H9 (cell line): ENCODE data around the gene DEUP1. TPM values are rescaled to one million over a fixed set of nuclear protein-coding genes. Genes with fewer than 3 reads are reported as not detected.

Experiments used
- DNase-seq: peaks from one replicate; pipeline ENCODE4 v3.0.0-alpha.2; 2017
- H2AFZ ChIP-seq: one replicate; pipeline ENCODE4 v1.6.1; 2013; ENCODE audit warnings: mild to moderate bottlenecking, low read length, control low read depth, moderate library complexity
- H2AK5ac ChIP-seq: 2 replicates; pipeline ENCODE4 v1.6.1; 2013; ENCODE audit warnings: low read length, control low read depth, mixed read lengths; ENCODE audit not compliant: insufficient read length
- H2BK120ac ChIP-seq: one replicate; pipeline ENCODE4 v1.6.1; 2013; ENCODE audit warnings: low read depth, mild to moderate bottlenecking, low read length, control low read depth, inconsistent platforms; ENCODE audit not compliant: poor library complexity, severe bottlenecking
- H2BK12ac ChIP-seq: 2 replicates; pipeline ENCODE4 v1.6.1; 2013; ENCODE audit warnings: low read length, control low read depth, mixed read lengths, low read depth; ENCODE audit not compliant: insufficient read length
- H2BK15ac ChIP-seq: 2 replicates; pipeline ENCODE4 v1.6.1; 2013; ENCODE audit warnings: low read depth, low read length, control low read depth
- H2BK20ac ChIP-seq: one replicate; pipeline ENCODE4 v1.6.1; 2013; ENCODE audit warnings: low read depth, mild to moderate bottlenecking, low read length, control low read depth, inconsistent platforms; ENCODE audit not compliant: poor library complexity, severe bottlenecking
- H2BK5ac ChIP-seq: 2 replicates; pipeline ENCODE4 v1.6.1; 2013; ENCODE audit warnings: low read length, control low read depth, mixed read lengths; ENCODE audit not compliant: insufficient read length
- H3K14ac ChIP-seq: 2 replicates; pipeline ENCODE4 v1.6.1; 2013; ENCODE audit warnings: low read length, control low read depth; ENCODE audit not compliant: insufficient read depth
- H3K18ac ChIP-seq: 2 replicates; pipeline ENCODE4 v1.6.1; 2013; ENCODE audit warnings: low read depth, mild to moderate bottlenecking, mixed read lengths, low read length, control low read depth; ENCODE audit not compliant: insufficient read length
- H3K23ac ChIP-seq: 2 replicates; pipeline ENCODE4 v1.6.1; 2013; ENCODE audit warnings: low read length, control low read depth, mixed read lengths, low read depth; ENCODE audit not compliant: insufficient read length
- H3K23me2 ChIP-seq: 2 replicates; pipeline ENCODE4 v1.6.1; 2013; ENCODE audit warnings: low read depth, mild to moderate bottlenecking, mixed read lengths, low read length, control low read depth; ENCODE audit not compliant: insufficient read length, poor library complexity, severe bottlenecking
- H3K27ac ChIP-seq: 2 replicates; pipeline ENCODE4 v1.5.1; 2013; ENCODE audit warnings: low read length, control low read depth, mixed read lengths, low read depth; ENCODE audit not compliant: insufficient read length
- H3K27me3 ChIP-seq: 2 replicates; pipeline ENCODE4 v1.6.1; 2013; ENCODE audit warnings: low read length, control low read depth, inconsistent platforms; ENCODE audit not compliant: insufficient read depth
- H3K4ac ChIP-seq: 2 replicates; pipeline ENCODE4 v1.6.1; 2013; ENCODE audit warnings: low read depth, mild to moderate bottlenecking, control low read depth, inconsistent platforms, low read length, moderate library complexity
- H3K4me1 ChIP-seq: 2 replicates; pipeline ENCODE4 v1.6.1; 2013; ENCODE audit warnings: low read length, control low read depth, inconsistent platforms; ENCODE audit not compliant: insufficient read depth
- H3K4me2 ChIP-seq: 2 replicates; pipeline ENCODE4 v1.6.1; 2013; ENCODE audit warnings: low read length, control low read depth, mixed read lengths; ENCODE audit not compliant: insufficient read length, insufficient read depth
- H3K56ac ChIP-seq: 2 replicates; pipeline ENCODE4 v1.6.1; 2013; ENCODE audit warnings: low read depth, mild to moderate bottlenecking, mixed read lengths, low read length, control low read depth; ENCODE audit not compliant: insufficient read length
- H3K79me1 ChIP-seq: 2 replicates; pipeline ENCODE4 v1.6.1; 2013; ENCODE audit warnings: low read depth, mild to moderate bottlenecking, moderate library complexity, low read length, control low read depth, inconsistent platforms; ENCODE audit not compliant: insufficient read depth, poor library complexity, severe bottlenecking
- H3K79me2 ChIP-seq: 2 replicates; pipeline ENCODE4 v1.6.1; 2013; ENCODE audit warnings: low read length, control low read depth, inconsistent platforms; ENCODE audit not compliant: insufficient read depth
- H3K9ac ChIP-seq: 2 replicates; pipeline ENCODE4 v1.6.1; 2013; ENCODE audit warnings: low read length, control low read depth, mixed read lengths; ENCODE audit not compliant: insufficient read length; ENCODE audit errors: extremely low read depth
- H3K9me3 ChIP-seq: one replicate; pipeline ENCODE4 v1.6.1; 2013; ENCODE audit warnings: low read depth, low read length, inconsistent platforms; ENCODE audit not compliant: control insufficient read depth
- H3T11ph ChIP-seq: one replicate; pipeline ENCODE4 v1.6.1; 2013; ENCODE audit warnings: mild to moderate bottlenecking, low read length, control low read depth, inconsistent platforms
- H4K20me1 ChIP-seq: one replicate; pipeline ENCODE4 v1.6.1; 2013; ENCODE audit not compliant: control insufficient read depth, insufficient read length, insufficient read depth
- H4K5ac ChIP-seq: 2 replicates; pipeline ENCODE4 v1.6.1; 2013; ENCODE audit warnings: low read depth, mild to moderate bottlenecking, mixed read lengths, low read length, control low read depth; ENCODE audit not compliant: insufficient read length
- H4K8ac ChIP-seq: replicated peaks from 2 replicates; pipeline ENCODE4 v1.6.1; 2013; ENCODE audit warnings: low read length, control low read depth, mixed read lengths, low read depth; ENCODE audit not compliant: insufficient read length
- H4K91ac ChIP-seq: 2 replicates; pipeline ENCODE4 v1.6.1; 2013; ENCODE audit warnings: low read depth, mild to moderate bottlenecking, moderate library complexity, mixed read lengths, low read length, control low read depth; ENCODE audit not compliant: insufficient read length
- H3K27ac Mint-ChIP-seq, 3 experiments: 2 replicates in 2 of 3; 3 replicates in 1 of 3; pipeline ENCODE4 v1.8.0; 2020 to 2021; ENCODE audit warnings: mixed read lengths in 3 of 3, mild to moderate bottlenecking in 1 of 3, moderate library complexity in 1 of 3
- H3K27me3 Mint-ChIP-seq: 2 replicates; pipeline ENCODE4 v1.8.0; 2021; ENCODE audit warnings: low read depth, mild to moderate bottlenecking, moderate library complexity, mixed read lengths
- H3K36me3 Mint-ChIP-seq, 3 experiments: 2 replicates in 2 of 3; 3 replicates in 1 of 3; pipeline ENCODE4 v1.8.0; 2020 to 2021; ENCODE audit warnings: low read depth in 3 of 3, mixed read lengths in 3 of 3; ENCODE audit not compliant: insufficient read depth in 1 of 3
- H3K4me1 Mint-ChIP-seq, 2 experiments: 2 replicates each; pipeline ENCODE4 v1.8.0; 2020; ENCODE audit warnings: mixed read lengths in 2 of 2
- H3K4me3 Mint-ChIP-seq, 2 experiments: 2 replicates in 1 of 2; 3 replicates in 1 of 2; pipeline ENCODE4 v1.8.0; 2020 to 2021; ENCODE audit warnings: mild to moderate bottlenecking in 2 of 2, mixed read lengths in 2 of 2, moderate library complexity in 1 of 2
- H3K9me3 Mint-ChIP-seq, 2 experiments: 2 replicates in 1 of 2; 3 replicates in 1 of 2; pipeline ENCODE4 v1.8.0; 2020; ENCODE audit warnings: mild to moderate bottlenecking in 2 of 2, mixed read lengths in 2 of 2, moderate library complexity in 1 of 2
- WGBS: extraction: QIAGEN DNeasy Blood & Tissue Kit; methylation state at CpG from one replicate; pipeline ENCODE4 v1.1.7; 2013; ENCODE audit warnings: missing lambda C conversion rate, low lambda C conversion rate, mixed read lengths; ENCODE audit not compliant: insufficient read length; ENCODE audit errors: extremely low coverage; 5-methylcytosine and 5-hydroxymethylcytosine counted together
- total RNA-seq: library from RNA; stranded (reverse); gene quantifications from 2 replicates; pipeline ENCODE4 v1.2.1, GENCODE V29; 2021
- TF ChIP-seq, protein P1 (sequence below): fragments of 200-600 bp; sonication (generic); conservative IDR thresholded peaks from 3 replicates; pipeline ENCODE4 v1.8.0; 2021; ENCODE audit warnings: antibody characterized with exemption, mild to moderate bottlenecking

Gene DEUP1
- total RNA-seq, 1 experiment from 2014 or later: 0.22 TPM

DNA sequence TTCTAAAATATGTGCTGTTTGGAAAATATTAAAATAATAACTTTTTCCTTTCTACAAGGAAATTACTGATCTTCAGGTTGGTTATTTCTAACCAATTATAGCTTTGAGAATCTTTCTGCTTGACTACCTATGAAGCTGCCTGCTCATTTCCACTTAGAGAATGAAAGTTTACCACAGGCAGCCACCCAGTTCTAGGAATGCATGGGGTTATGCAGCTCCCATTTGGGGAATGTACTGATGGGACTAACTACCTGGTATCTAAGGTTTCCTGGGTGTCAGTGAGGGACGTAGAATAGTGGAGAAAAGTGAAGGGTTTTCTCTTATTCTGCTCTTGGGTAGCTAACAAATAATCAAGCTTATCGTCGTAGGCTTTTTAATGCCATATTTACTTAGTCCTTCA lies 73.4 kb downstream of the DEUP1 start:
- no peaks in the 10 kb centered on the region for H3K79me2 ChIP-seq
- H2BK120ac ChIP-seq: no peak overlapping the region
- TF ChIP-seq, protein P1, sequence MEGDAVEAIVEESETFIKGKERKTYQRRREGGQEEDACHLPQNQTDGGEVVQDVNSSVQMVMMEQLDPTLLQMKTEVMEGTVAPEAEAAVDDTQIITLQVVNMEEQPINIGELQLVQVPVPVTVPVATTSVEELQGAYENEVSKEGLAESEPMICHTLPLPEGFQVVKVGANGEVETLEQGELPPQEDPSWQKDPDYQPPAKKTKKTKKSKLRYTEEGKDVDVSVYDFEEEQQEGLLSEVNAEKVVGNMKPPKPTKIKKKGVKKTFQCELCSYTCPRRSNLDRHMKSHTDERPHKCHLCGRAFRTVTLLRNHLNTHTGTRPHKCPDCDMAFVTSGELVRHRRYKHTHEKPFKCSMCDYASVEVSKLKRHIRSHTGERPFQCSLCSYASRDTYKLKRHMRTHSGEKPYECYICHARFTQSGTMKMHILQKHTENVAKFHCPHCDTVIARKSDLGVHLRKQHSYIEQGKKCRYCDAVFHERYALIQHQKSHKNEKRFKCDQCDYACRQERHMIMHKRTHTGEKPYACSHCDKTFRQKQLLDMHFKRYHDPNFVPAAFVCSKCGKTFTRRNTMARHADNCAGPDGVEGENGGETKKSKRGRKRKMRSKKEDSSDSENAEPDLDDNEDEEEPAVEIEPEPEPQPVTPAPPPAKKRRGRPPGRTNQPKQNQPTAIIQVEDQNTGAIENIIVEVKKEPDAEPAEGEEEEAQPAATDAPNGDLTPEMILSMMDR: no peak
- no peak overlapping the region for H3K4me2 ChIP-seq
- H3K23ac ChIP-seq: no peak overlapping the region
- no peak overlapping the region for H2AK5ac ChIP-seq
- no peaks in the 10 kb centered on the region for H3K79me1 ChIP-seq
- H3K27me3 ChIP-seq: no peaks in the 10 kb centered on the region
- H4K8ac ChIP-seq: no peak overlapping the region
- H3T11ph ChIP-seq: no peak overlapping the region
- H4K5ac ChIP-seq: no peak overlapping the region
- no peak overlapping the region for H3K9ac ChIP-seq
- no peak overlapping the region for H3K56ac ChIP-seq
- H3K9me3 ChIP-seq: no peaks in the 10 kb centered on the region
- Mint-ChIP-seq H3K27me3 (no peaks in the 10 kb centered on the region), H3K4me1 (peaks cover 0 to 2% of the 10 kb centered on the region in 2 experiments; a peak in 1 of 4 replicates), H3K27ac (no peak overlapping the region), H3K9me3 (no peaks in the 10 kb centered on the region), H3K36me3 (no peaks in the 10 kb centered on the region), H3K4me3 (no peak overlapping the region)
- no peaks in the 10 kb centered on the region for H4K20me1 ChIP-seq
- WGBS: no CpG with 5 or more reads among the region's 3 CpGs
- no peak overlapping the region for H3K14ac ChIP-seq
- no peaks in the 10 kb centered on the region for H3K4me1 ChIP-seq
- H3K18ac ChIP-seq: no peak overlapping the region
- H3K27ac ChIP-seq: no peak overlapping the region
- DNase-seq: no peak
- H2AFZ ChIP-seq: no peak overlapping the region
- H2BK12ac ChIP-seq: no peak overlapping the region
- no peak overlapping the region for H2BK5ac ChIP-seq
- no peaks in the 10 kb centered on the region for H3K23me2 ChIP-seq
- H2BK20ac ChIP-seq: no peak overlapping the region
- H3K4ac ChIP-seq: no peak overlapping the region
- no peak overlapping the region for H2BK15ac ChIP-seq
- H4K91ac ChIP-seq: no peak overlapping the region
